Tibial nerve (tissue), 4 donors: ENCODE measurements around the gene TRAPPC2.

Source experiments
- CTCF ChIP-seq, 5 experiments: fragments of 200-600 bp in 3 of 5; fragments of 450-650 bp in 2 of 5; sonication (generic) in 3 of 5; IDR thresholded peaks; one replicate each; pipeline ENCODE4 v1.5.1; 2016 to 2019; ENCODE audit warnings: antibody characterized with exemption in 5 of 5, mild to moderate bottlenecking in 3 of 5, moderate library complexity in 2 of 5
- EP300 ChIP-seq, 2 donors: sonication (generic); formaldehyde crosslinking; IDR thresholded peaks; one replicate each; pipeline ENCODE4 v1.6.1; 2017; ENCODE audit warnings: antibody characterized with exemption in 2 of 2, mild to moderate bottlenecking in 1 of 2
- POLR2A ChIP-seq, 2 donors: fragments of 450-650 bp; IDR thresholded peaks; one replicate each; pipeline ENCODE4 v1.6.1; 2017; ENCODE audit warnings: antibody characterized with exemption in 2 of 2, mild to moderate bottlenecking in 2 of 2, moderate library complexity in 2 of 2

DNA sequence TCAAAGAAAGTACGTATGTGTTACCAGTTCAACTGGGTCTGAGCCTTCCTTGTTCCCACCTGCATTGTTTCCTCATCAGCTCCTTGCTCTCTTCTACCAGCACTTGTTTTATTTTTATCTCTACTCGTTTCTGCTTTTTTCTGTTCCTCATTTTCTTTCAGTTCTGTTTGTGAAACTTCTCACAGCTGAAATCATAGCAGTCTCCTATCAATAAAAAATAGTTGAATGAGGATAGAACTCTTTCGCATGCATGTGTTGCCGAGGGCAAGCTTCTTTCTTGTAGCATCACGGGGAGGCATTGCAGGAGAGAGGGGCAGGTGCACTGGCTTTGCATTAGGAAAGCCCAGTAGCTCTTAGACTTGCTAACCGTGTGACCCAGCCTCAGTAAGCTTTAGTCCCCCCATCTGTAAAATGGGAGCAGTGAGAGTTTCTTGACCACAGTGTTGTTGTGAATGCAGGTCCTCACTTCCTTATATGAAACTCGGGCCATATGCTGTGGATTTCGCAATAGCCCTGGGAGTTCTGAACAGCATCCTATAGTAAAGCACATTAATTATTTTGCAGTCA, 24.8 kb upstream of the TRAPPC2 start:
- TF ChIP-seq POLR2A (IDR thresholded peaks at IDR 0.05) (no peak), CTCF (IDR thresholded peaks at IDR 0.05) (no peak), EP300 (IDR thresholded peaks at IDR 0.05) (no peak)
